Cortex of kidney (tissue), 1 donor: Measurements from ENCODE around the gene PPIP5K1.
"Not testable (repeated sequence)": the region's sequence is repeated elsewhere in the genome, so short reads cannot be mapped to it uniquely, and the experiment has no call there.

Experiments used
- DNase-seq: peaks from one replicate; lab custom pipeline; 2025; lab: John Stamatoyannopoulos, UW

Gene PPIP5K1

DNA sequence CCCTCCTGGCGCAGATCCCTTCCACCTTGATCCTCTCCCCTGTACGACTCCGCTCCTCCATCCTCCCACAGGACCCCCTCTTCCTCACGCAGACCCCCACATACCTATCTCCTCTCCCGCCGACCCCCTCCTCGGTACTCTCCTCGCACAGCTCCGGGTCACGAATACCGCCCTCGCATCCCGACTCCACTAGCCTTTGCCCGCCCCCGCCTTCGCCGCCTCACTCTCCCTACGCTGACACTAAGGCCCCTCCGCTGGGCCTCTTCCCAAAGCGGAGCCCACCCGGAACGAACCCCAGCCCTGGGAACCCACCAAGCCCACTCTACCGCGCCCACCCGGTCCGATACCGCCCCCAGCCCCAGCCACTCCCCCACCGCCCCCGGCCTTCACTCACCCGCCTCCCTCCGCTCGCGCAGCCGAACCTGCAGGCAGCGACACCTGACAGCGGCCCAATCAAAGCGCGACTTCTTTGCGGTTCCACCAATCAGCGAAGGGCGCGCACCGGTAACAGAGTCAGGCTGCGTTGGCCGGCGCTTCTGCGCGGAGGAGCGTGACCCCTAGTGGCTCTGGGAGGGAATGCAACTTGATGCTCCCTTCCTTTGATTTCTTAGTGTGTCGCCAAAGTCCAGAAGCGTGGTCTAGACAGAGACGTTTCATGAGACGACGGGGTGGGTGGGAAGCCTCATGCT, at the start of gene PPIP5K1:
TSS of gene PPIP5K1 (minus strand) at position 431 of the 689 bp plus-strand sequence. CDS start 5,704 bp downstream, outside the sequence.
- not testable (repeated sequence) for DNase-seq

DNA sequence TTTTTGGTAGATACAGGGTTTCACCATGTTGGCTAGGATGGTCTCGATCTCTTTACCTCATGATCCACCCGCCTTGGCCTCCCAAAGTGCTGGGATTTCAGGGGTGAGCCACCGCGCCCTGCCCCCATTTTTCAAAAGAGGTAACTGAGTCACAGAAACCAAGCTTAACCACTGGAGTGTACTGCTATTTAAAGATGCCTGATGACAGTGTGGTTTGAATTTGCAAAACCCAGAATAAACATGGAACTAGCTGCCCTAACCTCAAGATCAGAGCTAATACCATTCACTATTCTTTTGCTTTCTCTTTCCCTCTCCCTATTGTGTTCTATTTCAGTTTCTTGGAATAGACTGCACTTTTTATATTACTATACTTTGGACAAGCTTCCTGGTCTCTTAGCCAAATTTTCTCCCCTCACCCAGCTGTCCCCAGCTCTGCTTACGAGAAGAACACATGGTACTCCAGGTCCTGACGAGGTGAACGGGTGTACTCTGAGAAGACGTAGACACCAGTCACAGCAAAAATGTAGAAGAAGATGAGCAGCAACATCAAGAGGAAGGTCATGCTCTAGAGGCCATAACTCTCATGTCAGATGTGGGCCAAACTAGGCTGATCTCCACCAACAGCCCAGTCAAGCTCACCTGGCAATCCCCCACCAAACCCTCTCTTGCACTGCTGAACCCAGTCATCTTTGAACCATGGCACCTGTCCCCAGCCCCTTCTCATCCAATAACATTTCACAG, 48.6 kb upstream of the PPIP5K1 start:
- DNase-seq, result not testable (repeated sequence)

DNA sequence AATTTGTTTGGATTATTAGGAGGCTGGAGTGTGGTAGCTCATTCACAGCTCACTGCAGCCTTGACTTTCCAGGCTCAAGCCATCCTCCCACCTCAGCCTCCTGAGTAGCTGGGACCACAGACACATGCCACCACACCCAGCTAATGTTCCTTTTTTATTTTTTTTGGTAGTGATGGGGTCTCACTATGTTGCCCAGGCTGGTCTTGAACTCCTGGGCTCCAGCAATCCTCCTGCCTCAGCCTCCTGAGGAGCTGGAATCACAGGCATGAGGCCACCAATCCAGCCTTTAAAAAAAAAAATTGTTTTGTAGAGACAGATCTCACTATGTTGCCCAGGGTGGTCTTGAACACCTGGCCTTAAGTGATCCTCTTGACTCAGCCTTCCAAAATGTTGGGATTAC, 36.9 kb upstream of the PPIP5K1 start:
- DNase-seq, result not testable (repeated sequence)

DNA sequence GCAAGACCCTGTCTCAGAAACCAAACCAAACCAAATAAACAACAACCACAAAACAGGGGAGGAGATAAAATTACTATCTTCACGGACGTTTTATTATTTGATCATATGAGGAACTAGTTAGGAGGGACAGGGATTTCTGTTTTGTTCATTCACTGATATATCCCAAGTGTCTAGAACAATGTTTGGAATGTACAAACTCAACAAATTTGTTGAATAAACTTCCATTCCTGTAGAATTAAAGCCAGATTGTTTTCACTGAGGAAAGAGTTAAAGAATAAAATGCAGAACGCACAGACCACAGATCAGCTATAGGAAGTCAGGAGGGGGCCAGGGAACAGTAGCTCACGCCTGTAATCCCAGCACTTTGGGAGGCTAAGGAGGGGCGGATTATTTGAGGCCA, 35.1 kb upstream of the PPIP5K1 start:
- DNase-seq, result no peak

DNA sequence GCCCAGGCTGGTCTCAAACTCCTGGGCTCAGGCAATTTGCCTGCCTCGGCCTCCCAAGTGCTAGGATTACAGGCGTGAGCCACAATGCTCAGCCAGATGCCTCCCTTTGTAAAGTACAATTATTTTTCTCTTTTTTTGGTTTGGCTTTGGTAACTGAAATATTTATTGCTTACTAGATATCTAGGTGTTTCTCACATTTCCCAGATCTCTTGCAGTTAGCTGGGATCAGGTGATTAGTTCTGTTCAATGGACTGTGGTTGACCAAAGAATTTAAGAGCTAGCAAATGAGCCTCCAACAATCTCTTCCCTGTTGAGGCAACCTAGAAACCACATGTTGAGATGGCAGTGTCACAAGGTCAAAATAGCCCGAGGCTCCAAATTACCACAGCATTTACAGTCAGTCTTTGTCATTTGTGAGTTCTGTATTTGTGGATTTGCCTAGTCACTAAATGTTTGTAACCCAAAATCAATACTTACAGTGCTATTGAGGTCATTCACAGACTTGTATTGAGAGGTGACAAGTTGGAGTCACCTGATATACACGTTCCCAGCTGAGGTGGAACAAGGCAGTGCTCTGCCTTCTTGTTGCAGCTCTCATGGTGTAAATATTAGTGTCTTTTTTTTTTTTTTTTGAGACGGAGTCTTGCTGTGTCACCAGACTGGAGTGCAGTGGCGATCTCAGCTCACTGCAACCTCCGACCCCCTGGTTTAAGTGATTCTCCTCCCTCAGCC, 32.2 kb upstream of the PPIP5K1 start:
- DNase-seq, result not testable (repeated sequence)

DNA sequence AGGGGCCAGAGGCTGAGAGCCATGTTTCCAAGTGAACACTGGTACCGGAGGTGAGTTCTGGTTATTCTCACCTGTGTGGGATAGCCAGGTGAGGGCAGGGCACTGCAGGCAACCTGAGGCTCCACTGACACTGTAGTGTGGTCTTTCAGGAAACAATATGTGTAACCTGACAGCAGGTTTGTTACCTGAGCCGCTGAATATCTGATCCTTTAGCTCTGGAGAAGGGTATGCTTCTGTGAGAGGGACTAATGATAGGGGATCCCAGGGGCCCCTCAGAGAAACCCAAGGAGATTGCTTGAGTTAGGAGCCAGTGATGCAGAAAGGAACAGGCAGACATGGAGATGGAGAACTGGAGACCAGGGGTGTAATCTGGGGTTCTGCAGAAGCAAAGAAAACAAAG, 28.7 kb upstream of the PPIP5K1 start, which contains the start of gene STRC:
TSS of gene STRC (minus strand) at position 101 of the 400 bp plus-strand sequence. CDS start at position 23, 78 bp downstream.
- not testable (repeated sequence) for DNase-seq

DNA sequence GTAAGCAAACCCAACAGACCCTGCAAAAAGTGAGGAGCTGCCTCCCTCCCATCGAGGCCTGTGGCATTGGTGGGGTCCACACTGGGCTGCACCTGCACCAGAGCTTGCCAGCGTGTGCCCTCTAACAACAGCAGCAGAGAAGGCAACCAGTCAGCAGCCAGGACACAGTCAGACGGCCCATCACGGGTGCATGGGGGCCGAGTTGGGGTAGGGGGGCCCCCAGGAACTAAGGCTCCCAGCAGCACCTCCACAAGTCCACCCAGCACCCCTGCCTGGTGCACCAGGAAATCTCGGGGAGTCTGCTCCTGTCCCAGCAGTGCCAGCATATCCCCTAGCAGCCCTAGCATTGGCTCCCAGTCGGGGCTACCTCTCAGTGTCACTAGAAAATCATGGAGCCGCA, 27.7 kb upstream of the PPIP5K1 start:
- not testable (repeated sequence) for DNase-seq

DNA sequence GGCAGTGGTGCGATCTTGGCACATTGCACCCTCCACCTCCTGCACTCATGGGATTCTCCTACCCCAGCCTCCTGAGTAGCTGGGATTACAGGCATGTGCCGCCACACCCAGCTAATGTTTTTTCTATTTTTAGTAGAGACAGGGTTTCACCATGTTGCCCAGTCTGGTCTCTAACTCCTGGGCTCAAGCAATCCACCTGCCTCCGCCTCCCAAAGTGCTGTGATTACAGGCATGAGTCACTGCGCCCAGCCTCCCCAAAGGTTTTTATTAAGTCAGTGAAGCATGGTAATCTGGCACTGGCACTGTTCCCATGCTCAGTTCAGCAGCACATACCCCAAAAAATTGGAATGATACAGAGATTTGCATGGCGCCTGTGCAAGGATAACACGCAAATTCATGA, 12.2 kb upstream of the PPIP5K1 start:
- DNase-seq, result not testable (repeated sequence)

DNA sequence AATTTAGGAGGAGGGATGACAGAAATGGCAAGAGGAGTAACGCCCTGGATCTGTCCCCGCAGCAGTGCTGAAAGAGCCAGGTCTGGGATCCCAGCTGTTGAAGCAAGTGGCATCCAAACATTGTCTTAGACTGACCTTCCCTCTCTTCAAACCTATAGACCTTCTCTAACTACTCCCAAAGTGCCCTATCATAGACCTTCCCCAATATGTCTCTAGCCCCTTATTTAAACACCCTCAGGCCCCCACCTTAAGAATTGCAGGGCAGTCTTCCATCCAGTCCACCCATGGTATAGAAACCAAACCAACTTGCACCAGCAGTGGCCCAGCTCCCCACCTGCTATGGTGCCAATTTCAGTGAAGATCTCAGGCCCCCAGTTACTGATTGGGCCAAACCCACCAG, 10.2 kb upstream of the PPIP5K1 start:
- not testable (repeated sequence) for DNase-seq

DNA sequence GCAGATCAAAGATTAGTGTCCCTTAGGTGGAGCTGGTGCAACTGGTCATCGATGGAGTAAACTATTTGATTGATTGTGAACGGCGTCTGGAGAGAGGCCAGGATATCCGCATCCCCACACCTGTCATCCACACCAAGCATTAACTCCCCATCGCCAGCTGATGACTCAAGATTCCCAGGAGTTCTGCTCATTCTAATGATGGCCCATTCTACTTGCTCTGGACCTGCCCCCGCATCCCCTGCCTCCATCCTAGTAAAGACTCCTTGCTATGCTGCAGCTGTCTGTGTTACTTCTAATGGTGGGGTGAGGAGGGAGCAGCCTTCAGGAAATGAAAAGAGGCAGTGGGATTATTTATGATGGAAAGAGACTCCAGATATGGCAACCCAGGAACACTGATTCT, 9.1 kb upstream of the PPIP5K1 start:
- DNase-seq, result not testable (repeated sequence)

DNA sequence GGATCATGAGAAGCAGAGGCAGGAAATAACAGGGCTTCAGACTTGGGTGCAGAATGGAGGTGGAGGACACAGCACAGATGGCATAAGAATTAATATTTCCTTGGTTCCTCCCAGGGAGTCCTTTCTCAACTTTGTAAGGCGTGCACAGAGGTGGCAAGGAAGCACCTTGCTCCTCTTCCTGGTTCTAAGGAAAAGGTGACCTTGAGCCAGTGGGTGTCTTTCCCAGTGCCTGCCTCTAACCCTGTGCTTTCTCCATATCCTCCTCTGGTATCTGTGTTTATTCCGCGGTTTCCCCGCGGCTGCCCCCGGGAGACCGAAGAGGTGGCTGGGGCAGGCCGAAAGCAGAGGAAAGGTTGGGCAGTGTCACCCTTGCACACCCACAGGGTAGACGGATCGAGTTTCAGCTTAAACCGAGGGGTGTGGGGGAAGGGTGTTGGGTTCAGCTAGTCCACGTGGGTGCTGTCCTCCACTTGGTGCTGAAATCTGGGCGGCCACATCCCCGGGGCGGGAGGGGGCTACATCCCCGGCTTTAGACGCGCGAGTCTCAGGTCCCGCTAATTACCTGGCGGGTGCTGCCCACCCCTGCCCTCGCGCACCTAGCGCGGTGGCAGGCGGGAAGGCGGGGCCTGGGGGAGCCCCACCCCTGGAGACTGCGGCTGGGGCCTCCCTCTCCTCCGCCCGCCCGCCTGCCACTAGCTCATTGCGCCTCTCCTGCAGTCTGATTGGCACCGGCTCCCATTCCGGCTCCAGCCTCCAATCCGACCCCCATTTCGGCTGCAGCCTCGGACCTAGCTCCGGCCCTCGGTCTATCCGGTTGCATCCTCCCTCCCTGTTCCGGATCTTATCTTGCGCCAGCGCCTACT, 3.6 kb upstream of the PPIP5K1 start, which contains the start of gene CKMT1B:
TSS of gene CKMT1B (plus strand) at position 700 of the 863 bp plus-strand sequence. CDS start 192 bp downstream, outside the sequence.
- DNase-seq, result not testable (repeated sequence)

DNA sequence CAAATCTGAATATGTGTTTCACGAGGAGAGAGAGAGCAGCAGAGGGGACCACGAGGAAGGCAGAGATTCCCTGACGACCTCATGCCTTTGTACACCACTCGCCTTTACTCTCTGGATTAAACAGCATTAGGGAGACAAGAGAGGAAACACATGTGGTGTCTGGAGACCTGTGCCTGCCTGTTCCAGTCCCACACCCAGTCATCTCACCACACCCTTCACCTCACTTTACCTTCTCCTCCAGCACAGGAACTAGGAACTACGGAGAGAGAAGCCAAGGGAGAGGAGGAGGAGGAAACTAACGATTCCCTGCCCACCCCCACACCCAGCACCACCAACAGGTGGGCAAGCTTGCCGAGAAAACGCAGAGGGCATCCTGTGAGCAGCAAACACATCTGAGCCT, 2.8 kb upstream of the PPIP5K1 start:
- DNase-seq, result not testable (repeated sequence)

DNA sequence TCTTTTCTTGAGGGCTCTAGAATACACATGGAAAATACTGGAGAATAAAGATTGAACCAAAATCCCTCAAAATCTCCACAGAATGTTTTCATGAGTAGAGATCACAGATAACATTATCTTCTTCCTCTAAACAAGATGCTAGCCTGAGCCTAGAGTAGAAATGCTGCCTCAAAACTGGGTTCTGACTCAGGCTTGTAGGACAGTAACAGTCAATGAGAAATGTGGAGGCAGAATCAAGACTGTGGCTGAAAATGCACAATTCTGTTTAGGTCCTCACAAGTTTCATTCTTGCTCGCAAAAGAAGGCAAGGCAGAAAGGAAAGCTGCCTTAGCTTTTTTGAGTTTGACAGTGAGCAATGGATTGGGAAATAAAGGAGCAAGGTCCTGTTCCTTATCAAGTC, 15.4 kb downstream of the PPIP5K1 start:
- not testable (repeated sequence) for DNase-seq

DNA sequence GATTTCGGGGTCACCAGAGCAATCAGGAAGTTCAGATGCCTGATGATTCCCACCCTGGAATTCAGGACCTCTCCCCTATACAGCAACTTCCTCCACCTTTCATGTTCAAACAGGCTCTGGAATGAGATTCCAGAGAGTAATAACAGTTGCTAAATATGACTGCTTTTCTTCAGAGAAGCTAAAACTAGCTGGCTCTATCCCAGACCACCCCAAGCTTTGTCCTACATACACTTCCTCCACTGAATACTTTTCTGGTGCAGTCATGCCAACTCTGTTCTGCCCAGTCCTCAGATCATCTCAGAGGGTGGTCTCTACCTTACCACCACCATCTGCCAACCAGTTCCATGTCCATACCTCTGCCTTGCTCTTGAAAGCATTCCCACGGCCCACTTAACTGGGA, 23.4 kb downstream of the PPIP5K1 start:
- DNase-seq, result not testable (repeated sequence)

DNA sequence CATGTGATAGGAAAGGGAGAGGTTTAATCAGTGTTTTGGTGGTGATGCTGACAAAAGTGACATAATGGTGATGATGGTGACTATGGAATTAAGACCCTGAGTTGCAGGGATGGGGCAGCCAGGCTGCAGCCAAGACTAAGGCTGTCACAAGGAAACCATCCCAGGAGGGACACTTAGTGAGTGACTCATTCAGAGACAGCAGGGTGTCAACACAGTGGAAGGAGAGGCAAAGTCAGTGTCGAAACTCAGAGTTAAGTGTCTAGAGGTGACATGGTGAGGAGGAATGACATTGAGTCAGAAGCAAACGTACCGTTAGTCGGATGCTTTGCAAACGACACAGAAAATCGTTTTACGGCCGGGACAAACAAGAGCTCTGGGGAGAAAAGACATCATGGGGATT, 26.2 kb downstream of the PPIP5K1 start:
- not testable (repeated sequence) for DNase-seq

DNA sequence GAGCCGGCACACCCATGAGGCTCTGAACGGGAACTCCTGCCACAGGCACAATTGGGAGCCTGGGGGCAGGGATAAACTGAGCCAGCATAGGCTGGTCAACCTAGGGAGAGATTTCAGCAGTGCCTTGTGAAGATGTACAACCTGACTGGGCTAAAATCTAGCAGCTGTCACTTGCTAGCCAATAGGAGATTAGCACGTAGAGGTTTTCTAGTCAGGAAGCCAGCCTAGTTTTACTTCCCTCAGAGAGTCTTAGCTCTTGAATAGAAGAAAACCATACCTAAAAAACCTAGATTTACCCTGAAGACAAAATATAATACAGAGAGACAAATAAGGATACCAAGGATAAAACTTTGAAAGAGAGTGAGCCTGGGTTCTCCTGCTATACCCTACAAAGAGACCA, 27.3 kb downstream of the PPIP5K1 start:
- DNase-seq, result not testable (repeated sequence)

DNA sequence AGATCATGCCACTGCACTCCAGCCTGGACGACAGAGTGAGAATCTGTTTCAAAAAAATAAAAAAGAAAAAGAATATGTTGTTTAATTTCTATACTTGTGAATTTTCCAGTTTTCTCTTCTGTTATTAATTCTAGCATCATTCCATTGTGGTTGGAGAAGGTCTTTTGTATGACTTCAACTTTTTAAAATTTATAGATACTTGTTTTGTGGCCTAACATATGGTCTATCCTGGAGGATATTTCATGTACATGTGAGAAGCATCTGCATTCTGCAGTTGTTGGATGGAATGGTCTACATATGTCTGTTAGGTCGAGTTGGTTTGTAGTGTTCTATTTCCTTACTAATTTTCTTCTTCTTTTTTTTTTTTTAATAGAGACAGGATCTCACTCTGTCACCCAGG, 37.0 kb downstream of the PPIP5K1 start:
- no peak for DNase-seq

DNA sequence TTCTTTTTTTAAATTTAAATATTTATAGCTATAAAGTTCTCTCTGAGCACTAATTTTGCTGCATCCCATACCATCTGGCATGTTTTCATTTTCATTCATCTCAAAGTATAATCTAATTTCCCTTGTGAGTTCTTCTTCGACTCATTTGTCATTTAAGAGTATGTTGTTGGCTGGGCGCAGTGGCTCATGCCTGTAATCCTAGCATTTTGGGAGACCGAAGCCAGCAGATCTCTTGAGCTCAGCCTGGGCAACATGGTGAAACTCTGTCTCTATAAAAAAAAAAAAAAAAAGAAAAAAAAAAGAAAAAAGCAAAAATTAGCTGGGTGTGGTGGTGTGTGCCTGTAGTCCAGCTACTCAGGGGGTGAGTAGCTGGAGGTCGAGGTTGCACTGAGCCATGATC, 37.8 kb downstream of the PPIP5K1 start:
- DNase-seq, result no peak

DNA sequence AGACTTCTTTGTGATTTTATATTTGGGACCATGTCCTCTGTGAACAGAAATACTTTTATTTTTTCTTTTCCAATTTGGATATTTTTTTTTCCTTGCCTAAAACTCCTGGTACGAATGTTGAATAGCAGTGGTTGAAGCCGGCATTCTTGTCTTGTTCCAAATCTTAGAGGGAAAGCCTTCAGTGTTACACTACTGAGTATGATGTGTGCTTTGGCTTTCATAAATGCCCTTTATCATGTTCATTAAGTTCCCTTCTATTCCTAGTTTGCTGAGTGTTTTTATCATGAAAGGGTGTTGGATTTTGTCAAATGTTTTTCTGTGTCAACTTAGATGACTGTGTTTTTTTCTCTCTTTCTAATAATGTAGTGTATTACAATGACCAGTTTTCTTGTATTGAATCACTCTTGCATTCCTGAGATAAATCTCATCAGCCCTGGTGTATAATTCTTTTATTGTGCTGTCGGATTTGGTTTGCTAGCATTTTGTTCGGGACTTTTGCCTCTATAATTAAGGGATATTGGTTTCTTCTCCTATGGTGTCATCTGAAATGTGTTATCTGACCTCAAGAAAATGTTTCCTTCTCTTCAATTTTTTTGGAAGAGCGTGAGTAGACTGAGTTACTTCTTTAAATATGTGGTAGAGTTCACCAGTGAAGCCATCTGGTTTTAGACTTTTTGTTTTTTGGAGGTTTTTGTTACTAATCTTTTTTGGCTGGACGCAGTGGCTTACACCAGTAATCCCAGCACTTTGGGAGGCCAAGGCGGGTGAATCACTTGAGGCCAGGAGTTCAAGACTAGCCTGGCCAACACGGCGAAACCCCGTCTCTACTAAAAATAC, 39.3 kb downstream of the PPIP5K1 start:
- DNase-seq, result no peak

DNA sequence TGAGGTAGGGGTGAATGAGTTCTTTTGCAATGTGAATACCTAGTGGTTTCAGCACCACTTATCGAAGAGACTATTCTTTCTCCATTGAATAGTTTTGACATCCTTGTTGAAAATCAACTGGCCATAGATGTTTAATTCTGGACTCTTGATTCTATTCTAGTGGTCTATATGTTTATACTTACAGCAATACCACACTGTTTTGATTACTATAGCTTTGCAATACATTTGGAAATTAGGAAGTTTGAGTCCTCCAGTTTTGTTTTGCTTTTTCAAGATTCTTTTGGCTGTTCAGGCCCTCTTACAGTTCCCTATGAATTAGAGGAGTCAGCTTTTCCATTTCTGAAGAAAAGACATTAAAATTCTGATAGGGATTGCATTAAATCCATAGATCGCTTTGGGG, 42.5 kb downstream of the PPIP5K1 start:
- DNase-seq, result no peak
